DOHH2 (cell line): Measurements from ENCODE around the gene TRAF2.

Experiments used
- H3F3A ChIP-seq: fragments of 200-600 bp; sonication (generic), shearing (Covaris generic); 2 replicates; pipeline ENCODE4 v1.6.0; 2016; ENCODE audit warnings: antibody characterized with exemption, mild to moderate bottlenecking; ENCODE audit not compliant: control insufficient read depth, insufficient read depth
- H3K27ac ChIP-seq: fragments of 200-600 bp; sonication (generic); 2 replicates; pipeline ENCODE4 v1.5.1; 2014; ENCODE audit warnings: low read depth, mild to moderate bottlenecking, low read length, moderate library complexity
- H3K27me3 ChIP-seq: fragments of 200-600 bp; sonication (generic); 2 replicates; pipeline ENCODE4 v1.6.1; 2014; ENCODE audit warnings: mild to moderate bottlenecking, low read length, mixed read lengths; ENCODE audit not compliant: control insufficient read depth
- H3K36me3 ChIP-seq: fragments of 200-600 bp; sonication (generic); 2 replicates; pipeline ENCODE4 v1.6.1; 2014; ENCODE audit warnings: mild to moderate bottlenecking, low read length, moderate library complexity, mixed read lengths; ENCODE audit not compliant: control insufficient read depth
- H3K4me1 ChIP-seq: fragments of 200-600 bp; sonication (generic); 2 replicates; pipeline ENCODE4 v1.6.1; 2014; ENCODE audit warnings: mild to moderate bottlenecking, low read length, mixed read lengths; ENCODE audit not compliant: control insufficient read depth
- H3K4me2 ChIP-seq: fragments of 200-600 bp; sonication (generic); 2 replicates; pipeline ENCODE4 v1.6.0; 2014; ENCODE audit warnings: mild to moderate bottlenecking, low read length, moderate library complexity
- H3K4me3 ChIP-seq: fragments of 200-600 bp; sonication (generic); 2 replicates; pipeline ENCODE4 v1.5.1; 2014; ENCODE audit warnings: mild to moderate bottlenecking, low read length, mixed read lengths
- H3K79me2 ChIP-seq: fragments of 200-600 bp; sonication (generic); 2 replicates; pipeline ENCODE4 v1.6.1; 2014; ENCODE audit warnings: mild to moderate bottlenecking, low read length, mixed read lengths; ENCODE audit not compliant: control insufficient read depth
- H3K9me2 ChIP-seq: fragments of 200-600 bp; sonication (generic); replicated peaks from 2 replicates; pipeline ENCODE4 v1.6.1; 2014; ENCODE audit warnings: mild to moderate bottlenecking, low read length, mixed read lengths; ENCODE audit not compliant: control insufficient read depth
- H3K9me3 ChIP-seq: fragments of 200-600 bp; sonication (generic); 2 replicates; pipeline ENCODE4 v1.6.1; 2014; ENCODE audit warnings: antibody characterized with exemption, low read length, mixed read lengths; ENCODE audit not compliant: control insufficient read depth, insufficient read depth
- H4K20me1 ChIP-seq: fragments of 200-600 bp; sonication (generic); 2 replicates; pipeline ENCODE4 v1.6.0; 2014; ENCODE audit warnings: low read depth, mild to moderate bottlenecking, antibody characterized with exemption, low read length, moderate library complexity; ENCODE audit not compliant: control insufficient read depth, insufficient read depth
- CTCF ChIP-seq: fragments of 200-600 bp; sonication (generic); IDR thresholded peaks from one replicate; pipeline ENCODE4 v1.5.1; 2014; ENCODE audit warnings: antibody characterized with exemption, mild to moderate bottlenecking, low read depth, low read length; ENCODE audit not compliant: poor library complexity, severe bottlenecking
- EZH2phosphoT487 ChIP-seq: fragments of 200-600 bp; sonication (generic); IDR thresholded peaks from 2 replicates; pipeline ENCODE4 v1.6.1; 2017; ENCODE audit warnings: borderline replicate concordance, mild to moderate bottlenecking, antibody characterized with exemption, low read length, moderate library complexity, mixed read lengths

Gene TRAF2

GRCh38 chr9:136955202-136955942, 69.1 kb downstream of the TRAF2 start:
- Histone ChIP-seq H3F3A (no peaks in the 10 kb centered on the region), H3K36me3 (no peaks in the 10 kb centered on the region), H3K4me1 (peaks cover 6% of the 10 kb centered on the region), H3K27ac (no peak overlapping the region), H3K9me3 (no peaks in the 10 kb centered on the region), H3K4me3 (no peak overlapping the region), H3K9me2 (no peaks in the 10 kb centered on the region), H3K27me3 (no peaks in the 10 kb centered on the region), H3K4me2 (no peak overlapping the region), H4K20me1 (no peaks in the 10 kb centered on the region), H3K79me2 (no peaks in the 10 kb centered on the region)
- no peak for TF ChIP-seq CTCF
- no peak for TF ChIP-seq EZH2phosphoT487

GRCh38 chr9:136955943-136956335, 69.6 kb downstream of the TRAF2 start:
- no peaks in the 10 kb centered on the region for H3K27me3 ChIP-seq
- no peak for TF ChIP-seq CTCF
- TF ChIP-seq EZH2phosphoT487: no peak

GRCh38 chr9:136956604-136957003, 70.3 kb downstream of the TRAF2 start:
- no peaks in the 10 kb centered on the region for H3K79me2 ChIP-seq
- H3F3A ChIP-seq: no peaks in the 10 kb centered on the region
- H3K9me3 ChIP-seq: no peaks in the 10 kb centered on the region
- H4K20me1 ChIP-seq: no peaks in the 10 kb centered on the region
- no peaks in the 10 kb centered on the region for H3K9me2 ChIP-seq
- no peaks in the 10 kb centered on the region for H3K36me3 ChIP-seq
- H3K4me1 ChIP-seq: no peaks in the 10 kb centered on the region
- H3K4me3 ChIP-seq: no peak overlapping the region
- TF ChIP-seq CTCF: no peak
- no peak for TF ChIP-seq EZH2phosphoT487
- H3K4me2 ChIP-seq: no peak overlapping the region
- no peaks in the 10 kb centered on the region for H3K27me3 ChIP-seq
- no peak overlapping the region for H3K27ac ChIP-seq

More at GRCh38 chr9:136955943-136956335, 69.6 kb downstream of the TRAF2 start:
- Histone ChIP-seq H3K36me3 (no peaks in the 10 kb centered on the region), H3K79me2 (no peaks in the 10 kb centered on the region), H3K4me1 (no peaks in the 10 kb centered on the region; the same call in 1 of the 2 replicates), H3F3A (no peaks in the 10 kb centered on the region), H3K4me3 (no peak overlapping the region), H3K9me3 (no peaks in the 10 kb centered on the region), H4K20me1 (no peaks in the 10 kb centered on the region), H3K4me2 (no peak overlapping the region), H3K9me2 (no peaks in the 10 kb centered on the region), H3K27ac (no peak overlapping the region)
